DOHH2 (cell line): Measurements from ENCODE around the gene ZNFX1.
"Not testable (repeated sequence)": the region's sequence is repeated elsewhere in the genome, so short reads cannot be mapped to it uniquely, and the experiment has no call there.

Source experiments
- CTCF ChIP-seq: fragments of 200-600 bp; sonication (generic); IDR thresholded peaks from one replicate; pipeline ENCODE4 v1.5.1; 2014; ENCODE audit warnings: antibody characterized with exemption, mild to moderate bottlenecking, low read depth, low read length; ENCODE audit not compliant: poor library complexity, severe bottlenecking
- EZH2phosphoT487 ChIP-seq: fragments of 200-600 bp; sonication (generic); IDR thresholded peaks from 2 replicates; pipeline ENCODE4 v1.6.1; 2017; ENCODE audit warnings: borderline replicate concordance, mild to moderate bottlenecking, antibody characterized with exemption, low read length, moderate library complexity, mixed read lengths

- TF ChIP-seq CTCF, EZH2phosphoT487: not testable (repeated sequence)
Observed at GRCh38 chr20:49294002-49294654, 16.3 kb upstream of the ZNFX1 start.
